Measurements from ENCODE around the gene RANBP10. TPM values are rescaled to one million over a fixed set of nuclear protein-coding genes. Genes with fewer than 3 reads are reported as not detected.

Gene RANBP10
- total RNA-seq, 1 donor from 2014 or later: 11.8 TPM

GRCh38 chr16:67783353-67783725, 23.0 kb downstream of the RANBP10 start:
- ATAC-seq: no peak

GRCh38 chr16:67782567-67783352, 23.6 kb downstream of the RANBP10 start:
- DNase-seq (no peak), ATAC-seq (no peak)
- intact Hi-C loops (cut with micrococcal nuclease): no loop called here

More at GRCh38 chr16:67783353-67783725, 23.0 kb downstream of the RANBP10 start:
- intact Hi-C loops (cut with micrococcal nuclease): no loop called here
- no peak for DNase-seq

- intact Hi-C loops (cut with micrococcal nuclease): no loop called here
- no peak for DNase-seq
- ATAC-seq: peak; percentile 75
Measured at GRCh38 chr16:67781565-67781921, 24.8 kb downstream of the RANBP10 start.

GRCh38 chr16:67780847-67781564, 25.4 kb downstream of the RANBP10 start:
- DNase-seq (no peak), ATAC-seq (peak; percentile 33)
- intact Hi-C loops (cut with micrococcal nuclease): no loop called here

GRCh38 chr16:67779256-67780014, 26.9 kb downstream of the RANBP10 start:
- DNase-seq: no peak
- intact Hi-C loops (cut with micrococcal nuclease): no loop called here
- ATAC-seq: peak; percentile 52

- no peak for ATAC-seq
- no peak for DNase-seq
- intact Hi-C loops (cut with micrococcal nuclease): no loop called here
Measured at GRCh38 chr16:67775273-67775672, 31.1 kb downstream of the RANBP10 start.

- DNase-seq (no peak), ATAC-seq (no peak)
- intact Hi-C loops (cut with micrococcal nuclease): no loop called here
Measured at GRCh38 chr16:67774457-67774853, 31.9 kb downstream of the RANBP10 start.

- no peak for DNase-seq
- intact Hi-C loops (cut with micrococcal nuclease): no loop called here
- peak; percentile 65 for ATAC-seq
Measured at GRCh38 chr16:67773569-67774456, 32.5 kb downstream of the RANBP10 start.

GRCh38 chr16:67773099-67773498, 33.3 kb downstream of the RANBP10 start:
- peak; percentile 80 for ATAC-seq
- intact Hi-C loops (cut with micrococcal nuclease): no loop called here
- DNase-seq: no peak

GRCh38 chr16:67770346-67770991, 35.9 kb downstream of the RANBP10 start:
- intact Hi-C loops (cut with micrococcal nuclease): no loop called here
- ATAC-seq (no peak), DNase-seq (no peak)

GRCh38 chr16:67767953-67768352, 38.4 kb downstream of the RANBP10 start:
- intact Hi-C loops (cut with micrococcal nuclease): no loop called here

GRCh38 chr16:67766291-67766690, 40.1 kb downstream of the RANBP10 start:
- ATAC-seq (no peak), DNase-seq (no peak)
- intact Hi-C loops (cut with micrococcal nuclease): no loop called here

More at GRCh38 chr16:67767953-67768352, 38.4 kb downstream of the RANBP10 start:
- ATAC-seq: no peak
- no peak for DNase-seq

- no peak for ATAC-seq
- intact Hi-C loops (cut with micrococcal nuclease): no loop called here
- DNase-seq: no peak
Measured at GRCh38 chr16:67764158-67764667, 42.1 kb downstream of the RANBP10 start.

GRCh38 chr16:67763066-67763465, 43.3 kb downstream of the RANBP10 start:
- intact Hi-C loops (cut with micrococcal nuclease): no loop called here
- ATAC-seq: no peak
- DNase-seq: no peak

GRCh38 chr16:67762385-67762784, 44.0 kb downstream of the RANBP10 start:
- DNase-seq (no peak), ATAC-seq (no peak)

GRCh38 chr16:67761924-67762323, 44.4 kb downstream of the RANBP10 start:
- no peak for ATAC-seq
- intact Hi-C loops (cut with micrococcal nuclease): no loop called here

More at GRCh38 chr16:67762385-67762784, 44.0 kb downstream of the RANBP10 start:
- intact Hi-C loops (cut with micrococcal nuclease): no loop called here

GRCh38 chr16:67760956-67761230, 45.5 kb downstream of the RANBP10 start:
- intact Hi-C loops (cut with micrococcal nuclease): no loop called here
- ATAC-seq (no peak), DNase-seq (no peak)

More at GRCh38 chr16:67761924-67762323, 44.4 kb downstream of the RANBP10 start:
- DNase-seq: no peak

- ATAC-seq: peak; percentile 82
- no peak for DNase-seq
- intact Hi-C loops (cut with micrococcal nuclease): no loop called here
Measured at GRCh38 chr16:67760206-67760955, 46.0 kb downstream of the RANBP10 start.
